Measurements from ENCODE around the gene BPIFB6. TPM values are rescaled to one million over a fixed set of nuclear protein-coding genes. Genes with fewer than 3 reads are reported as not detected.

The BPIFB6 gene
- total and polyA plus RNA-seq, 7 donors, result not detected

DNA sequence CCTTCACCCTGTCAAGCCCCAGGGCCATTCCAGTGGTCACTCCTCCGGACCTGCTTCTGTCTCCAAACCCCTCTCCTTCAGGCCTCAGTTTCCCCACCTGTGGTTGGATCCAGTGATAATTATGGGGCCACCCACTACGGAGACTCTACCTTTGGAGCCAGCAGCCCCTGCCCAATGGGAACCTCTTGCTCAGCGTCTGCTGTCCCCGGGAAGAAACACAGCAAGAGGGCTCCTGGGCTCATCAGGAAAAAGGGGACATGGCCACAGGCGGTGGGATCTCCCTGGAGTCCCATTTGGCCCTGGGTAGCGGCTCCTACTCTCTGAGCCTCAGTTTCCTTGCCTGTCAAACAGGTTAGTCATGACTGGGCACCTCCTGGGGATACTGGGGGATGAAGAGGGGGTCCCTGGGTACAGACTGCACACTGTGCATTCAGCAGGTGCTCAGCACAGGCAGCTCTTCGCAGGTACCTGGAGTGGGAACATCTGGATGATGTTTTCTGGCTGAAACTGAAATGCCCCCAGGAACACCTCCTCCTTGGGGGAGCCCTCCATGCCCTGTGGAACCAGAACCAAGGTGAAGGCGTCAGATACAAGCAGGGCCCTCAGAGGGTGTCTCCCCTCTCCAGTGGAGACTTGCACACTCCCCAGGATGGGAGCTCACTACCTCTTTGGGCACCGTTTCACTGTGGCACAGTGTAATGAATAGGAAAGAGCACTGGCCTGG, 46.7 kb upstream of the BPIFB6 start:
- Histone ChIP-seq H3K4me1 (peaks cover 0 to 4% (median 0%) of the 10 kb centered on the region in 4 donors), H3K9me3 (no peaks in the 10 kb centered on the region), H3K27me3 (no peaks in the 10 kb centered on the region), H3K27ac (no peak overlapping the region), H3K4me3 (no peak overlapping the region), H3K36me3 (no peaks in the 10 kb centered on the region)
- intact Hi-C loops (cut with DNase I), result no loop called here
- no peak for TF ChIP-seq CTCF (IDR thresholded peaks at IDR 0.05)
- TF ChIP-seq POLR2AphosphoS5 (IDR thresholded peaks at IDR 0.05), result no peak
- TF ChIP-seq POLR2A (IDR thresholded peaks at IDR 0.05), result no peak
- no peak for TF ChIP-seq EP300 (IDR thresholded peaks at IDR 0.05)
- WGBS, 2 donors, result 72 to 87% methylated on average over 9 of the region's 9 CpGs
- DNase-seq, result no peak

DNA sequence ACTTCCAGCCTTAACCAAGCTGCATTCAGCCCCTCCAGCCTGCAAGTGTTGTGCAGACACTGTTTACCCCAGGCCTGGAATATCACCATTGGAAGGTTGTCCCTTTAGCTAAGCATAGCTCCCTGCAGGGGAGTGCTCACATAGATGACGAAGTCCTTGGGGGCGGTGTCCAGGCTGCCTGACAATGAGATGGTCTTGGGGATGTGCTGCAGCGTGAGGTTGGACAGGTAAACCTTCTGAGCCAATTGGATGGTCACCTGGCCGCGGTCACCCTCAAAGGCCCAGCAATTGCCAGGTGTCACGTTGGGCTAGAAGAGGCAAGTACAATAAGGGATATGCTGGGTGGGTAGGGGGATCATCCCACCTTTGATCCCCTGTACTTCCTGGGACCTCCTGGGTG, 45.9 kb upstream of the BPIFB6 start:
- H3K27me3 ChIP-seq, result no peaks in the 10 kb centered on the region
- no peak overlapping the region for H3K4me3 ChIP-seq
- no peak for DNase-seq
- no peak overlapping the region for H3K27ac ChIP-seq
- peaks cover 0 to 4% (median 0%) of the 10 kb centered on the region in 4 donors for H3K4me1 ChIP-seq
- 74 to 85% methylated on average over 6 of the region's 6 CpGs for WGBS, 2 donors
- no peaks in the 10 kb centered on the region for H3K36me3 ChIP-seq
- TF ChIP-seq EP300 (IDR thresholded peaks at IDR 0.05) (no peak), CTCF (IDR thresholded peaks at IDR 0.05) (no peak), POLR2AphosphoS5 (IDR thresholded peaks at IDR 0.05) (no peak), POLR2A (IDR thresholded peaks at IDR 0.05) (no peak)
- intact Hi-C loops (cut with DNase I), result no loop called here
- no peaks in the 10 kb centered on the region for H3K9me3 ChIP-seq

DNA sequence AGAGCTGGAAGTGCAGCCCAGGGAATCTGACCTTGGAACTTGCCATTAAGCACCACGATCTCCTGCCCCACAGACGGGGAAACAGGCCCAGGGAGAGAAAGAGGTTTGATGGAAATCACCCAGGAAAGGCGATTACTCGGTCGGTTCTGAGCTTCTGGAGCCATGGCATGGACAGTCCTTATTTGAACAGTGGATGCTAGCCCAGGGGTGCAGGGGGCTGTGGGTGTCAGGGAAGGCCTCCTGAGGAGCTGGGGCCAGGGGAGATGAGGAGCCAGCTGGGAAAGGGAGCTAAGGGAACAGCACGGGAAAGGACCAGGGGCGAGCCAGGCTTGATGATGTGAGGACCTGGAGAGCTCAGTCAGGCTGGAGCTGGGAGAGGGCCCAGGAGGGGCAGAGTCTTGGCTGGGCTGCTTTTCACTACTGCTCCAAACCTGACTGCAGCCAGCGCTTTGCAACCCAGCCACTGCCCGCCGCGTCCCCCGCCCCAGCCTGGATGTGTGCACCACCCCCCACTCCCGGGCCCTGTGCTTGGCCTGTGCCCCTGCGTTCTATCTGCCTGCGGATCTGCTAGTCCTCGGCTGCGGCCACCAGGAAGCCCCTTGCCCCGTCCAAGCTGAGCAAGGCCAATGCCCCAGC, 45.0 kb upstream of the BPIFB6 start:
- DNase-seq, result no peak
- no peak for TF ChIP-seq EP300 (IDR thresholded peaks at IDR 0.05)
- TF ChIP-seq CTCF (IDR thresholded peaks at IDR 0.05), result no peak
- TF ChIP-seq POLR2AphosphoS5 (IDR thresholded peaks at IDR 0.05), result no peak
- no peak for TF ChIP-seq POLR2A (IDR thresholded peaks at IDR 0.05)
- Histone ChIP-seq H3K9me3 (no peaks in the 10 kb centered on the region), H3K27ac (no peak overlapping the region), H3K36me3 (no peaks in the 10 kb centered on the region), H3K27me3 (no peaks in the 10 kb centered on the region), H3K4me1 (peaks cover 0 to 4% (median 0%) of the 10 kb centered on the region in 4 donors), H3K4me3 (no peak overlapping the region)
- WGBS, 2 donors, result 79 to 85% methylated on average over 18 of the region's 18 CpGs
- intact Hi-C loops (cut with DNase I), result no loop called here

- H3K4me1 ChIP-seq, result peaks cover 0 to 4% (median 0%) of the 10 kb centered on the region in 4 donors
- WGBS, 2 donors, result 76 to 84% methylated on average over 11 of the region's 11 CpGs
- H3K27ac ChIP-seq, result no peak overlapping the region
- H3K9me3 ChIP-seq, result no peaks in the 10 kb centered on the region
- H3K27me3 ChIP-seq, result no peaks in the 10 kb centered on the region
- intact Hi-C loops (cut with DNase I), result no loop called here
- H3K4me3 ChIP-seq, result no peak overlapping the region
- DNase-seq, result no peak
- TF ChIP-seq POLR2A (IDR thresholded peaks at IDR 0.05), result no peak
- TF ChIP-seq EP300 (IDR thresholded peaks at IDR 0.05), result no peak
- TF ChIP-seq POLR2AphosphoS5 (IDR thresholded peaks at IDR 0.05), result no peak
- no peak for TF ChIP-seq CTCF (IDR thresholded peaks at IDR 0.05)
- H3K36me3 ChIP-seq, result no peaks in the 10 kb centered on the region
Measured at GRCh38 chr20:32987044-32987825, 44.2 kb upstream of the BPIFB6 start.

Data from sigmoid colon (tissue), 7 donors.